GM13976 (cell line): ENCODE measurements around the gene ROPN1L.

Experiments used
- DNase-seq: peaks from one replicate; pipeline ENCODE4 v3.0.0; 2012; ENCODE audit warnings: low spot score
- CTCF ChIP-seq: IDR thresholded peaks from 2 replicates; pipeline ENCODE4 v1.5.1; 2012; ENCODE audit warnings: borderline replicate concordance, mild to moderate bottlenecking; ENCODE audit not compliant: insufficient read depth; ENCODE audit errors: extremely low read depth, missing control alignments, control extremely low read depth
- in situ Hi-C: fragments of 300-500 bp; cut with MboI; formaldehyde crosslinking; loops from one replicate; pipeline ENCODE4 v1.12.0; 2022; ENCODE audit warnings: low sequenced_read_pairs, mixed read lengths, inconsistent platforms; ENCODE audit not compliant: unreplicated experiment

The ROPN1L gene

GRCh38 chr5:10439692-10440091 is 2.0 kb upstream of the ROPN1L start:
- no peak for DNase-seq
- in situ Hi-C loops = no loop called here
- TF ChIP-seq CTCF = no peak

- no peak for DNase-seq
- in situ Hi-C loops = no loop called here
- no peak for TF ChIP-seq CTCF
Measured at GRCh38 chr5:10440367-10440990, 1.2 kb upstream of the ROPN1L start.

GRCh38 chr5:10441992-10442435 is 335 bp downstream of the ROPN1L start:
- no peak for TF ChIP-seq CTCF
- DNase-seq = no peak
- in situ Hi-C loops = no loop called here

- in situ Hi-C loops = no loop called here
- DNase-seq = peak; percentile 43
- no peak for TF ChIP-seq CTCF
Measured at GRCh38 chr5:10442576-10442975, 897 bp downstream of the ROPN1L start.

GRCh38 chr5:10445352-10445751 is 3.7 kb downstream of the ROPN1L start:
- no peak for DNase-seq
- TF ChIP-seq CTCF = no peak
- in situ Hi-C loops = no loop called here

GRCh38 chr5:10446490-10446889 is 4.8 kb downstream of the ROPN1L start:
- DNase-seq = no peak
- TF ChIP-seq CTCF = no peak
- in situ Hi-C loops = no loop called here

- DNase-seq = no peak
- in situ Hi-C loops = no loop called here
- TF ChIP-seq CTCF = no peak
Measured at GRCh38 chr5:10447041-10447440, 5.4 kb downstream of the ROPN1L start.
